ENCODE measurements around the gene NOSTRIN. TPM values are rescaled to one million over a fixed set of nuclear protein-coding genes. Genes with fewer than 3 reads are reported as not detected.
"Not testable (repeated sequence)": the region's sequence is repeated elsewhere in the genome, so short reads cannot be mapped to it uniquely, and the experiment has no call there.

NOSTRIN gene
- 62.1 TPM for total RNA-seq
- long read RNA-seq, transcript NOSTRIN-201 (16 exons, 2,294 nt) = major isoform, 58 of 122 reads
- long read RNA-seq, partial matches to known transcripts = 13 of 122 reads
- long read RNA-seq, other reads (novel, unspliced or antisense) = 50 of 122 reads

- no peak for DNase-seq (ENCODE audit: low spot score)
Observed at GRCh38 chr2:168801961-168802858, at the start of gene NOSTRIN. Gene NOSTRIN, plus strand, starts transcription at chr2:168802637. Its CDS starts 10 bp downstream, at chr2:168802647.

GRCh38 chr2:168753765-168754329 lies 48.6 kb upstream of the NOSTRIN start:
- no peak for DNase-seq (ENCODE audit: low spot score)

- no peak for DNase-seq (ENCODE audit: low spot score)
Observed at GRCh38 chr2:168757223-168757622, 45.2 kb upstream of the NOSTRIN start.

GRCh38 chr2:168758970-168759820 lies 43.2 kb upstream of the NOSTRIN start:
- DNase-seq (ENCODE audit: low spot score) = no peak

GRCh38 chr2:168765401-168765800 lies 37.0 kb upstream of the NOSTRIN start:
- no peak for DNase-seq (ENCODE audit: low spot score)

- DNase-seq (ENCODE audit: low spot score) = no peak
Observed at GRCh38 chr2:168766600-168766999, 35.8 kb upstream of the NOSTRIN start.

- no peak for DNase-seq (ENCODE audit: low spot score)
Observed at GRCh38 chr2:168767258-168767657, 35.2 kb upstream of the NOSTRIN start.

- not testable (repeated sequence) for DNase-seq (ENCODE audit: low spot score)
Observed at GRCh38 chr2:168768357-168768756, 34.1 kb upstream of the NOSTRIN start.

GRCh38 chr2:168770796-168771195 lies 31.6 kb upstream of the NOSTRIN start:
- no peak for DNase-seq (ENCODE audit: low spot score)

- DNase-seq (ENCODE audit: low spot score) = no peak
Observed at GRCh38 chr2:168772704-168773103, 29.7 kb upstream of the NOSTRIN start.

- DNase-seq (ENCODE audit: low spot score) = no peak
Observed at GRCh38 chr2:168773128-168773527, 29.3 kb upstream of the NOSTRIN start.

- no peak for DNase-seq (ENCODE audit: low spot score)
Observed at GRCh38 chr2:168773719-168774521, 28.5 kb upstream of the NOSTRIN start.

- no peak for DNase-seq (ENCODE audit: low spot score)
Observed at GRCh38 chr2:168775837-168776236, 26.6 kb upstream of the NOSTRIN start.

GRCh38 chr2:168780669-168781071 lies 21.8 kb upstream of the NOSTRIN start:
- DNase-seq (ENCODE audit: low spot score) = no peak

- DNase-seq (ENCODE audit: low spot score) = no peak
Observed at GRCh38 chr2:168781191-168781817, 21.1 kb upstream of the NOSTRIN start.

GRCh38 chr2:168782271-168782670 lies 20.2 kb upstream of the NOSTRIN start:
- no peak for DNase-seq (ENCODE audit: low spot score)

- DNase-seq (ENCODE audit: low spot score) = no peak
Observed at GRCh38 chr2:168784993-168785392, 17.4 kb upstream of the NOSTRIN start.

- DNase-seq (ENCODE audit: low spot score) = no peak
Observed at GRCh38 chr2:168787098-168787781, 15.2 kb upstream of the NOSTRIN start.

- no peak for DNase-seq (ENCODE audit: low spot score)
Observed at GRCh38 chr2:168787782-168788376, 14.6 kb upstream of the NOSTRIN start.
